ENCODE results near the gene SUSD3. TPM values are rescaled to one million over a fixed set of nuclear protein-coding genes. Genes with fewer than 3 reads are reported as not detected.

SUSD3 gene
- total and polyA plus RNA-seq, 4 donors: 4.1 to 19.2 (median 11.8) TPM

DNA sequence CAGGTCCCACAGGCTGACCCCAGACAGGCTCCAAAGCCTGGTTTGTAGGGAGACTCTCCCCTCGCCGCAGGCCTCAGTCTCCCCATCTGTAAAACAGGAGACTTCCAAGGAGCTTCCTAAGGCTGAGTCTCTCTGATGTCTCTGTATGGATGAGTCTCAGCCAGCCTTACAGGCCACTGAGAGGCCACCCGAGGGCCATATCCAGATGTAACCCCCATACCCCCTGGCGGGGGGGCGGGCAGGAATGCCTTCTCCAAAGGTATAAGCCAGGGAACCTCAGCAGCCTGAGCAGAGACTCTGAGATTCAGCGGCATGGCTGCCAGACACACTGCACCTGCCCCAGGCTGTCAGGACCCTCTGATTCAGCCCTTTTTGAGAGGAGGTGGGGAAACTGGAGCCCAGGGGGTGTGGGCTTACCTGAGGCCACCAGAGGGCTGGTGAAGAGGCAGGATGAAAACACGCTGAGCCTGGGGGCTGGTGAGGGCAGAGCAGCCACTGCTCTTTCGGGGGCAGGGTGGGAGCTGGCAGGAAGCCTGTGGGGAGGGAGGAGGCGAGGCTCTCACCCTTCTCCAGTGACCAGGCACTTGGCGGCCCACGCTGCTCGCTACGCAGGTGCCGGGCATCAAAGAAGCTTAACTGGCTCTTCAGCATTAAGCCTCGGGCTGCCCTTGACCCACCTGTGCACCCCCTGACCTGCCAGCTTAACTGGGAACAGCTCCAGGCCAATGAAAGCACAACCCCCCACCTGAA is 5.5 kb upstream of the SUSD3 start:
- WGBS: 90% methylated on average over 15 of the region's 15 CpGs
- Histone ChIP-seq H3K27ac (ENCODE audit: low read depth in 1 of 2, low read length in 2 of 2) (no peak overlapping the region), H3K4me1 (ENCODE audit: control insufficient read depth in 4 of 4, insufficient read depth in 4 of 4, low read length in 3 of 4) (peaks cover 4 to 18% (median 16%) of the 10 kb centered on the region in 4 donors), H3K27me3 (ENCODE audit: control insufficient read depth in 4 of 4, insufficient read depth in 4 of 4, low read length in 3 of 4) (no peaks in the 10 kb centered on the region), H3K9ac (ENCODE audit: low read depth in 1 of 2, low read length in 2 of 2) (no peak overlapping the region), H3K36me3 (ENCODE audit: control insufficient read depth in 4 of 4, insufficient read depth in 3 of 4, low read depth in 1 of 4, low read length in 3 of 4) (no peaks in the 10 kb centered on the region), H3K4me3 (ENCODE audit: low read depth in 1 of 3, low read length in 3 of 3) (no peak overlapping the region), H3K9me3 (ENCODE audit: control insufficient read depth in 4 of 4, low read length in 3 of 4) (no peaks in the 10 kb centered on the region)
- TF ChIP-seq RAD21 (IDR thresholded peaks at IDR 0.05) (no peak), FOXA1 (IDR thresholded peaks at IDR 0.05) (no peak), NR2F2 (IDR thresholded peaks at IDR 0.05) (no peak), RXRA (IDR thresholded peaks at IDR 0.05) (no peak), GABPA (IDR thresholded peaks at IDR 0.05 in 1 of 2, conservative IDR thresholded peaks at IDR 0.05 in 1 of 2) (no peak), JUND (IDR thresholded peaks at IDR 0.05) (no peak), EGR1 (IDR thresholded peaks at IDR 0.05; ENCODE audit: low read depth in 2 of 2) (no peak), TAF1 (conservative IDR thresholded peaks at IDR 0.05) (no peak), YY1 (IDR thresholded peaks at IDR 0.05) (no peak)
- TF ChIP-seq, protein P1, sequence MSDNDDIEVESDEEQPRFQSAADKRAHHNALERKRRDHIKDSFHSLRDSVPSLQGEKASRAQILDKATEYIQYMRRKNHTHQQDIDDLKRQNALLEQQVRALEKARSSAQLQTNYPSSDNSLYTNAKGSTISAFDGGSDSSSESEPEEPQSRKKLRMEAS (IDR thresholded peaks at IDR 0.05): no peak
- TF ChIP-seq, protein P2, sequence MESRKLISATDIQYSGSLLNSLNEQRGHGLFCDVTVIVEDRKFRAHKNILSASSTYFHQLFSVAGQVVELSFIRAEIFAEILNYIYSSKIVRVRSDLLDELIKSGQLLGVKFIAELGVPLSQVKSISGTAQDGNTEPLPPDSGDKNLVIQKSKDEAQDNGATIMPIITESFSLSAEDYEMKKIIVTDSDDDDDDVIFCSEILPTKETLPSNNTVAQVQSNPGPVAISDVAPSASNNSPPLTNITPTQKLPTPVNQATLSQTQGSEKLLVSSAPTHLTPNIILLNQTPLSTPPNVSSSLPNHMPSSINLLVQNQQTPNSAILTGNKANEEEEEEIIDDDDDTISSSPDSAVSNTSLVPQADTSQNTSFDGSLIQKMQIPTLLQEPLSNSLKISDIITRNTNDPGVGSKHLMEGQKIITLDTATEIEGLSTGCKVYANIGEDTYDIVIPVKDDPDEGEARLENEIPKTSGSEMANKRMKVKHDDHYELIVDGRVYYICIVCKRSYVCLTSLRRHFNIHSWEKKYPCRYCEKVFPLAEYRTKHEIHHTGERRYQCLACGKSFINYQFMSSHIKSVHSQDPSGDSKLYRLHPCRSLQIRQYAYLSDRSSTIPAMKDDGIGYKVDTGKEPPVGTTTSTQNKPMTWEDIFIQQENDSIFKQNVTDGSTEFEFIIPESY (IDR thresholded peaks at IDR 0.05): no peak
- TF ChIP-seq, protein P3, sequence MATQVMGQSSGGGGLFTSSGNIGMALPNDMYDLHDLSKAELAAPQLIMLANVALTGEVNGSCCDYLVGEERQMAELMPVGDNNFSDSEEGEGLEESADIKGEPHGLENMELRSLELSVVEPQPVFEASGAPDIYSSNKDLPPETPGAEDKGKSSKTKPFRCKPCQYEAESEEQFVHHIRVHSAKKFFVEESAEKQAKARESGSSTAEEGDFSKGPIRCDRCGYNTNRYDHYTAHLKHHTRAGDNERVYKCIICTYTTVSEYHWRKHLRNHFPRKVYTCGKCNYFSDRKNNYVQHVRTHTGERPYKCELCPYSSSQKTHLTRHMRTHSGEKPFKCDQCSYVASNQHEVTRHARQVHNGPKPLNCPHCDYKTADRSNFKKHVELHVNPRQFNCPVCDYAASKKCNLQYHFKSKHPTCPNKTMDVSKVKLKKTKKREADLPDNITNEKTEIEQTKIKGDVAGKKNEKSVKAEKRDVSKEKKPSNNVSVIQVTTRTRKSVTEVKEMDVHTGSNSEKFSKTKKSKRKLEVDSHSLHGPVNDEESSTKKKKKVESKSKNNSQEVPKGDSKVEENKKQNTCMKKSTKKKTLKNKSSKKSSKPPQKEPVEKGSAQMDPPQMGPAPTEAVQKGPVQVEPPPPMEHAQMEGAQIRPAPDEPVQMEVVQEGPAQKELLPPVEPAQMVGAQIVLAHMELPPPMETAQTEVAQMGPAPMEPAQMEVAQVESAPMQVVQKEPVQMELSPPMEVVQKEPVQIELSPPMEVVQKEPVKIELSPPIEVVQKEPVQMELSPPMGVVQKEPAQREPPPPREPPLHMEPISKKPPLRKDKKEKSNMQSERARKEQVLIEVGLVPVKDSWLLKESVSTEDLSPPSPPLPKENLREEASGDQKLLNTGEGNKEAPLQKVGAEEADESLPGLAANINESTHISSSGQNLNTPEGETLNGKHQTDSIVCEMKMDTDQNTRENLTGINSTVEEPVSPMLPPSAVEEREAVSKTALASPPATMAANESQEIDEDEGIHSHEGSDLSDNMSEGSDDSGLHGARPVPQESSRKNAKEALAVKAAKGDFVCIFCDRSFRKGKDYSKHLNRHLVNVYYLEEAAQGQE (IDR thresholded peaks at IDR 0.05): no peak
- TF ChIP-seq, protein P4, sequence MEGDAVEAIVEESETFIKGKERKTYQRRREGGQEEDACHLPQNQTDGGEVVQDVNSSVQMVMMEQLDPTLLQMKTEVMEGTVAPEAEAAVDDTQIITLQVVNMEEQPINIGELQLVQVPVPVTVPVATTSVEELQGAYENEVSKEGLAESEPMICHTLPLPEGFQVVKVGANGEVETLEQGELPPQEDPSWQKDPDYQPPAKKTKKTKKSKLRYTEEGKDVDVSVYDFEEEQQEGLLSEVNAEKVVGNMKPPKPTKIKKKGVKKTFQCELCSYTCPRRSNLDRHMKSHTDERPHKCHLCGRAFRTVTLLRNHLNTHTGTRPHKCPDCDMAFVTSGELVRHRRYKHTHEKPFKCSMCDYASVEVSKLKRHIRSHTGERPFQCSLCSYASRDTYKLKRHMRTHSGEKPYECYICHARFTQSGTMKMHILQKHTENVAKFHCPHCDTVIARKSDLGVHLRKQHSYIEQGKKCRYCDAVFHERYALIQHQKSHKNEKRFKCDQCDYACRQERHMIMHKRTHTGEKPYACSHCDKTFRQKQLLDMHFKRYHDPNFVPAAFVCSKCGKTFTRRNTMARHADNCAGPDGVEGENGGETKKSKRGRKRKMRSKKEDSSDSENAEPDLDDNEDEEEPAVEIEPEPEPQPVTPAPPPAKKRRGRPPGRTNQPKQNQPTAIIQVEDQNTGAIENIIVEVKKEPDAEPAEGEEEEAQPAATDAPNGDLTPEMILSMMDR (IDR thresholded peaks at IDR 0.05; ENCODE audit: low read depth, low read length, missing input control): no peak
- no peak for DNase-seq (ENCODE audit: low spot score)

DNA sequence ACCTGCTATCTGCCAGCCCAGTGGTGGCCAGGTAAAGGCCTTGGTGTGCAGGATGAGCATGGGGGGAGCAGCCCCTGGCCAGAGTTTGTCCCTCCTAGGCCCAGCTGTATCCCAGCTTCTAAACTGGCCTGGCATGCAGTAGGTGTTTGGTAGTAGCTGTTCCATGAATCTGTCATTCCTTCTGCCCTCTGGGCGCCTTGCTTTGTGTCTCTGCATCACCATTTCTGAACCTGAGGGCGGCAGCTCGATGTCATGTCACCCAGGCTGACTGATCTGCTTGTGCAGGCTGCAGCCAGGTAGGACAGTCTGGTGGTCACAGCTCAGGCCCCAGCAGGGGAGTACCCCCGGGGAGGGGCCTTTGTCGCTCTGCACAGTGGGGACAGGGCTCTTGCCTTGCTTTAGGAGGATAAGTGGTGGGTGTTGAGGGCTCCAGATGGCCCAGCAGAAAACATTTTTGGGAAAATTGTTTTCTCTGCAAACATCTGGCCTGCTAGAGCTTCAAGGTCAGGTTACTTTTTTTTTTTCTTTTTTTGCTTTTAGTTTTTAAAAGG is 4.6 kb upstream of the SUSD3 start:
- Histone ChIP-seq H3K9me3 (ENCODE audit: control insufficient read depth in 4 of 4, low read length in 3 of 4) (no peaks in the 10 kb centered on the region), H3K9ac (ENCODE audit: low read depth in 1 of 2, low read length in 2 of 2) (no peak overlapping the region), H3K4me3 (ENCODE audit: low read depth in 1 of 3, low read length in 3 of 3) (no peak overlapping the region), H3K4me1 (ENCODE audit: control insufficient read depth in 4 of 4, insufficient read depth in 4 of 4, low read length in 3 of 4) (peaks cover 5 to 18% (median 13%) of the 10 kb centered on the region in 4 donors), H3K36me3 (ENCODE audit: control insufficient read depth in 4 of 4, insufficient read depth in 3 of 4, low read depth in 1 of 4, low read length in 3 of 4) (no peaks in the 10 kb centered on the region), H3K27me3 (ENCODE audit: control insufficient read depth in 4 of 4, insufficient read depth in 4 of 4, low read length in 3 of 4) (no peaks in the 10 kb centered on the region), H3K27ac (ENCODE audit: low read depth in 1 of 2, low read length in 2 of 2) (no peak overlapping the region)
- no peak for TF ChIP-seq HNF4A (conservative IDR thresholded peaks at IDR 0.05)
- TF ChIP-seq, protein P4 (IDR thresholded peaks at IDR 0.05; ENCODE audit: low read depth, low read length, missing input control): no peak
- TF ChIP-seq SP1 (IDR thresholded peaks at IDR 0.05): no peak
- TF ChIP-seq FOXA1 (IDR thresholded peaks at IDR 0.05): no peak
- TF ChIP-seq RXRA (IDR thresholded peaks at IDR 0.05): no peak
- TF ChIP-seq JUND (IDR thresholded peaks at IDR 0.05): no peak
- no peak for TF ChIP-seq EGR1 (IDR thresholded peaks at IDR 0.05; ENCODE audit: low read depth in 2 of 2)
- no peak for TF ChIP-seq TAF1 (conservative IDR thresholded peaks at IDR 0.05)
- no peak for TF ChIP-seq YY1 (IDR thresholded peaks at IDR 0.05)
- TF ChIP-seq, protein P1 (IDR thresholded peaks at IDR 0.05): no peak
- TF ChIP-seq, protein P2 (IDR thresholded peaks at IDR 0.05): no peak
- no peak for TF ChIP-seq FOXA2 (IDR thresholded peaks at IDR 0.05)
- TF ChIP-seq RAD21 (IDR thresholded peaks at IDR 0.05): no peak
- no peak for TF ChIP-seq NR2F2 (IDR thresholded peaks at IDR 0.05)
- no peak for DNase-seq (ENCODE audit: low spot score)
- WGBS: 95% methylated on average over 5 of the region's 5 CpGs
